ENCODE data around the gene SBNO2.

SBNO2 gene

GRCh38 chr19:1069009-1069779 is 104.9 kb downstream of the SBNO2 start:
- DNase-seq = peak; percentile 71

GRCh38 chr19:1068009-1069001 is 105.8 kb downstream of the SBNO2 start:
- peak; percentile 78 for DNase-seq

GRCh38 chr19:1067341-1067957 is 106.6 kb downstream of the SBNO2 start:
- DNase-seq = no peak

GRCh38 chr19:1066748-1067340 is 107.2 kb downstream of the SBNO2 start, which contains the start of gene ARHGAP45:
Gene ARHGAP45 (plus strand): TSS chr19:1067167. CDS start chr19:1067406, 239 bp downstream.
- DNase-seq = peak; percentile 86

GRCh38 chr19:1066251-1066747 is 107.8 kb downstream of the SBNO2 start:
- no peak for DNase-seq

- no peak for DNase-seq
These were observed 108.4 kb downstream of the SBNO2 start for GRCh38 chr19:1065606-1066109.

- DNase-seq = peak; percentile 81
These were observed 109.1 kb downstream of the SBNO2 start for GRCh38 chr19:1064661-1065605.

- no peak for DNase-seq
These were observed 110.0 kb downstream of the SBNO2 start for GRCh38 chr19:1063909-1064660.

GRCh38 chr19:1063030-1063908 is 110.8 kb downstream of the SBNO2 start:
- peak; percentile 82 for DNase-seq

- peak; percentile 71 for DNase-seq
These were observed 111.6 kb downstream of the SBNO2 start for GRCh38 chr19:1062387-1063029.

GRCh38 chr19:1061987-1062386 is 112.1 kb downstream of the SBNO2 start:
- no peak for DNase-seq

- no peak for DNase-seq
These were observed 113.4 kb downstream of the SBNO2 start for GRCh38 chr19:1060689-1061088.

GRCh38 chr19:1058112-1058511 is 116.0 kb downstream of the SBNO2 start:
- DNase-seq = no peak
